MCF 10A (cell line): ENCODE measurements around the gene STRN4. TPM values are rescaled to one million over a fixed set of nuclear protein-coding genes. Genes with fewer than 3 reads are reported as not detected.

ENCODE experiments used
- BruUV-seq: library from RNA; stranded (reverse); fragments of 400-500 nt; replicated peaks from 2 replicates; lab custom pipeline; 2021; lab: Mats Ljungman, UMichigan
- CTCF ChIA-PET: fragments of 300-600 bp; sonication (Branson Sonifier 250); formaldehyde crosslinking; extraction: SDS; loops from one replicate; lab custom pipeline; 2021; ENCODE audit warnings: antibody characterized with exemption, inconsistent platforms; lab: Yijun Ruan, JAX
- POLR2A ChIA-PET: fragments of 300-600, 350-650 bp; sonication (Branson Sonifier 250); formaldehyde crosslinking; extraction: SDS; loops from one replicate; lab custom pipeline; 2020; ENCODE audit warnings: antibody characterized with exemption, inconsistent platforms; lab: Yijun Ruan, JAX
- DNase-seq: peaks from one replicate; pipeline ENCODE4 v3.0.0-alpha.2; 2018; ENCODE audit not compliant: unreplicated experiment
- H3K27ac Mint-ChIP-seq: one replicate; pipeline ENCODE4 v1.8.0; 2022; ENCODE audit warnings: mild to moderate bottlenecking, low read depth, mixed read lengths; ENCODE audit not compliant: unreplicated experiment
- H3K27me3 Mint-ChIP-seq: one replicate; pipeline ENCODE4 v1.8.0; 2022; ENCODE audit warnings: mixed read lengths; ENCODE audit not compliant: insufficient read depth, unreplicated experiment
- H3K36me3 Mint-ChIP-seq: one replicate; pipeline ENCODE4 v1.8.0; 2022; ENCODE audit warnings: mild to moderate bottlenecking, moderate library complexity, mixed read lengths; ENCODE audit not compliant: insufficient read depth, unreplicated experiment
- H3K4me1 Mint-ChIP-seq: one replicate; pipeline ENCODE4 v1.8.0; 2022; ENCODE audit warnings: mixed read lengths; ENCODE audit not compliant: insufficient read depth, unreplicated experiment
- H3K4me3 Mint-ChIP-seq: one replicate; pipeline ENCODE4 v1.8.0; 2022; ENCODE audit warnings: mild to moderate bottlenecking, moderate library complexity, mixed read lengths; ENCODE audit not compliant: unreplicated experiment
- H3K9me3 Mint-ChIP-seq: one replicate; pipeline ENCODE4 v1.8.0; 2022; ENCODE audit warnings: mixed read lengths; ENCODE audit not compliant: unreplicated experiment
- CTCF ChIP-seq: fragments of 200-600 bp; IDR thresholded peaks from one replicate; pipeline ENCODE4 v1.8.0; 2022; ENCODE audit warnings: antibody characterized with exemption, mild to moderate bottlenecking; ENCODE audit not compliant: unreplicated experiment
- intact Hi-C: fragments of 100-400 bp; cut with micrococcal nuclease; formaldehyde crosslinking; loops from 2 replicates; pipeline ENCODE4 v1.14.1; 2022
- total RNA-seq: library from RNA; stranded (reverse); gene quantifications from 2 replicates; pipeline ENCODE4 v1.2.3, GENCODE V29; 2022

STRN4 gene
- total RNA-seq, 1 experiment from 2014 or later = 92.3 TPM

GRCh38 chr19:46787040-46787330, 40.7 kb upstream of the STRN4 start:
- no peak for DNase-seq
- ChIA-PET CTCF (interaction anchor here (0.6 to 4.1 kb wide), 3 partner anchors 15 to 60 kb away, joined by 3 to 26 read pairs (median 3); no protein-coding TSS in a partner anchor), POLR2A (interaction anchor here (0.6 to 6.9 kb wide), 15 partner anchors 10 to 327 kb away, joined by 3 to 147 read pairs (median 11); partner anchors contain the start of genes AP2S1, ARHGAP35, CALM3 and PRKD2)
- Mint-ChIP-seq H3K4me1 (peaks cover 33% of the 10 kb centered on the region), H3K27ac (peak overlapping the region; percentile 94), H3K9me3 (no peaks in the 10 kb centered on the region), H3K27me3 (no peaks in the 10 kb centered on the region), H3K36me3 (peaks cover 47% of the 10 kb centered on the region), H3K4me3 (peak overlapping the region; percentile 93)
- no TSS peak for BruUV-seq
- no peak for TF ChIP-seq CTCF
- intact Hi-C loops = no loop called here

- intact Hi-C loops = no loop called here
- CTCF ChIA-PET = interaction anchor here (0.8 to 4.1 kb wide), 3 partner anchors 27 to 61 kb away, joined by 3 to 26 read pairs (median 3); no protein-coding TSS in a partner anchor
- TSS peak; percentile 51 for BruUV-seq
Measured at GRCh38 chr19:46786236-46787039, 40.2 kb upstream of the STRN4 start.

GRCh38 chr19:46785980-46786235, 39.7 kb upstream of the STRN4 start:
- H3K27ac Mint-ChIP-seq = peak overlapping the region; percentile 94
- TF ChIP-seq CTCF = no peak
- H3K4me3 Mint-ChIP-seq = peak overlapping the region; percentile 93
- H3K9me3 Mint-ChIP-seq = no peaks in the 10 kb centered on the region
- ChIA-PET CTCF (interaction anchor here (0.8 to 4.1 kb wide), 3 partner anchors 27 to 52 kb away, joined by 3 to 26 read pairs (median 3); no protein-coding TSS in a partner anchor), POLR2A (interaction anchor here (0.6 to 6.9 kb wide), 18 partner anchors 7 to 488 kb away, joined by 3 to 147 read pairs (median 8); partner anchors contain the start of genes ARHGAP35, CALM3 and ZC3H4)
- H3K4me1 Mint-ChIP-seq = peaks cover 39% of the 10 kb centered on the region
- BruUV-seq = no TSS peak
- intact Hi-C loops = loop anchor here (2.0 kb wide), 1 partner anchor 55 kb away; no protein-coding TSS in a partner anchor
- DNase-seq = no peak
- H3K27me3 Mint-ChIP-seq = no peaks in the 10 kb centered on the region
- H3K36me3 Mint-ChIP-seq = peaks cover 55% of the 10 kb centered on the region

More at GRCh38 chr19:46786236-46787039, 40.2 kb upstream of the STRN4 start:
- H3K27ac Mint-ChIP-seq = peak overlapping the region; percentile 94
- peaks cover 37% of the 10 kb centered on the region for H3K4me1 Mint-ChIP-seq
- H3K4me3 Mint-ChIP-seq = peak overlapping the region; percentile 93
- no peaks in the 10 kb centered on the region for H3K9me3 Mint-ChIP-seq
- peaks cover 50% of the 10 kb centered on the region for H3K36me3 Mint-ChIP-seq
- DNase-seq = peak; percentile 92
- H3K27me3 Mint-ChIP-seq = no peaks in the 10 kb centered on the region
- no peak for TF ChIP-seq CTCF
- POLR2A ChIA-PET = interaction anchor here (0.6 to 6.9 kb wide), 19 partner anchors 10 to 327 kb away, joined by 3 to 147 read pairs (median 9); partner anchors contain the start of genes AP2S1, ARHGAP35, CALM3 and PRKD2
